Stimulated activated CD4-positive, alpha-beta T cell treated with anti-CD3 and anti-CD28 coated beads, Interleukin-4, amount 100 ng/mL, for 1 hour (primary cell): ENCODE data around the gene UNC5A.

Source experiments
- DNase-seq: peaks from one replicate; pipeline ENCODE4 v3.0.0-alpha.2; 2020

UNC5A gene

GRCh38 chr5:176802116-176802784 is 8.1 kb upstream of the UNC5A start:
- no peak for DNase-seq

DNA sequence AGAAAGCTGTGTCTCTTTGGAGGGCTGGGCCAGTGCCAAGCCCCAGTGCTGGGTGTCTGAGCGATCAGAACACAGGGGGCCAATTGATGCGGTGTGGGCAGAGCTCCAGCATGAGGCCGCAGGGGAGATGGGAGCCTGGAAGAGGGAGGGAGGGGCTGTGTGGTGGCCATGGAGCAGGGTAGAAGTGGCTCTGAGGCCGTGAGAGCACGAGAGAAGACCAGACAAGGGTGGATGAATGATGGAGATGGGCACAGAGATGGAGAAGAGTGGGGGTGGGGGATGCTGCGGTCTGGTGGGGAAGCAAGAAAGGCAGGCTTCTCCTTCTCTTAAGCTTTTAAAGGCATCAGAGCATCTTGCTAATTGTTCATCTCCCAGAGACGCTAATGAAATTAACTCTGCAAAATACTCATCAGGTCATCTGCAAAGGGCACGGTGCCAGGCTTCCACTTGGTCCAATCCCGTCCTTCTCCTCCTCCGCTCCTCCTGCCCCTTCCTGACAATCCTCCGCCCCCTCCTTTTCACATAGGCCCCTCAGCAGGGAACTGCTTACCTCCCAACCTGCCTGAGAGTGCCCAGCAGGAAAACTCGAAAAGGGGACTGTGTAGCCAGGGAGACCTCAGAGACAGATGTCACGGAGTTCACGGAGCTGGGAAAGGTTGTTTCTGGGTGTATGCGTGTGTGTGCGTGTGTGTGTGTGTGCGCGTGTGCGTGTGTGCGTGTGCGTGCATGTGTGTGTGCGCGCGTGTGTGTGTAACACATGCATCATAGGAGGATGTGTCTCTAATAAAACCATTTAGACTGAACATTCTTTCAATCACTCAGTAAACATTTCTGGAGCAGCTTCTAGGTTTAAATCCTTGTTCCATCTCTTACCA is 7.1 kb upstream of the UNC5A start:
- no peak for DNase-seq

DNA sequence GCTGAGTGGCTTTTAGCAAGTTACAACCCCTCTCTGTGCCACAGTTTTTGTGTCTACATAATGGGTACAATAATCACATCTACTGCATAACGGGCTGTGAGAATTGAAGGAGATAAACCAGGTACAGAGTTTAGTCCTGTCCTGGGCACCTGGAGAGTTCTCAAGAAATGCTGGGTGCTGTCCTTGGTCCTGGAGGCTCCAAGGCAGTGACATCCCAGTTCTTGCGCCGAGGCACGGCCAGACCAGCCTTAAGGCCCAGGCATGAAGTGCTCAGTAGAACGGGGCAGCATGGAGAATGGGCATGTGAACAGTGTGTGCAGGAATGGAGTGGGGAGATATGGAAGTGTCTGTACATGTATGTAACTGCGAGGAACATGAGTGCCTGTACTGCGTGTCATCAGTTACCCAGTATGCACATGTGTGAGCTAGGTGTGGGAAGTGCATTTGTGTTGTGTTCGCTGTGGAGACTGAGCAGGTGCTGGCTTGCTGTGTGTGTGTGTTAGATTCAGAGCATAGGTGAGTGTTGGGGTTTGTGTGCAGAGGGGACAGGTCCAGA is 6.3 kb upstream of the UNC5A start:
- DNase-seq = no peak

GRCh38 chr5:176806137-176806536 is 4.2 kb upstream of the UNC5A start:
- DNase-seq = no peak

DNA sequence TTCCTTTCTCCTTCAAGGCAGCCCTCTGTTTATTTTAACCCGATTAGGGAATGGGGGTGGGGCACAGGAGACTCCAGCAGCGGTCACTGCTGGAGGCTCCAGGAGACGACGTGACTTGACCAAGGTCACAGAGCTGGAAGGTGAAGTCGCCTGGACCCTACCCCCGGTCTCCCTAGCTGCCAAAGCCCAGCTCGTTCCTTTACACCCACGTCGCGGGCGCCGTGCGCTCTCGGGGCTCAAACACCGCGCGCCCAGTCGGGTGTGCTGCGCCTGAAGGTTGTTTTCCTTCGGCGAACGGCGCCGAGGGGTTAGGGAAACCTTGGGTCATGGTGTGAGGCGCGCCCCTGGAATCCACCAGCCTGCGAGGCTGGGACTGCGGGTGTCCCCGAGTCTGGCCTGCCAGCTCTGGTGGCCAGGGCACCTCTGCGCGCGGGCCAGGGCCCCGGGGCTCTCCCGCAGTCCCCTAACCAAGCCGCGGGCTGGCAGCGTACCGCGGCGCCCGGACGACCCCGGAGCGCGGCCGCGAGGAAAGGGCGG is 747 bp upstream of the UNC5A start:
- DNase-seq = no peak

- no peak for DNase-seq
Measured at GRCh38 chr5:176810687-176811501, 535 bp downstream of the UNC5A start.

- DNase-seq = no peak
Measured at GRCh38 chr5:176812269-176813259, 2.2 kb downstream of the UNC5A start.

GRCh38 chr5:176813587-176814312 is 3.4 kb downstream of the UNC5A start:
- no peak for DNase-seq

GRCh38 chr5:176814313-176814685 is 3.9 kb downstream of the UNC5A start:
- no peak for DNase-seq

DNA sequence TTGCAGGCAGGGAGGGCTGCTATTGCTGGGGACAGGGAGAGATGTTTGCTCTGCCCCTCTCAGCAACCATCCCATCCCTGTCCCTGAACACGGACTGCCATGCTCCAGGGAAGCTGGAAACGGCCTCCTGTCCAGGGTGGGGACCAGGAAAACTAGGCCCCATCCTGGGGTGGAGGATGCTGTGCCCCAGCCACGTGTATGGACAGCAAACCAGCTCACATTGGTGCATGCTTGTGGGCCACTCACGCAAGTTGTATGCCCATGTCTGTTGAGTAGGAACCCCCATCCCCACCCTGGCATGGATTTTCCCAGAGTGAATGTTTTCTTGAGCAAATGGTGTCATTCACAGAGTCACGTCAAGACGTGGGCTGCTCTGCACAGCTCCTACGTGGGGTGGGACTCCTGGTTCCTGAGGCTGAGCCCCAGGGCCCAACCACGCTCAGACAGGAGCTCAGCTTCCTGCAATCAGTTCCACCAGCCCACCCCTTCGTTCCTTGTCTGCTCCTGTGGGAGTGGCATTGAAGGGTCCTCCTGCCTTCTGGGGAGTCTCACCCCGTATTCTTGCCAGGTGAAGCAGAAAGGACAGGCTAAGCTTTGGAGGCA is 4.6 kb downstream of the UNC5A start:
- DNase-seq = no peak

GRCh38 chr5:176816043-176816745 is 5.8 kb downstream of the UNC5A start:
- DNase-seq = no peak

DNA sequence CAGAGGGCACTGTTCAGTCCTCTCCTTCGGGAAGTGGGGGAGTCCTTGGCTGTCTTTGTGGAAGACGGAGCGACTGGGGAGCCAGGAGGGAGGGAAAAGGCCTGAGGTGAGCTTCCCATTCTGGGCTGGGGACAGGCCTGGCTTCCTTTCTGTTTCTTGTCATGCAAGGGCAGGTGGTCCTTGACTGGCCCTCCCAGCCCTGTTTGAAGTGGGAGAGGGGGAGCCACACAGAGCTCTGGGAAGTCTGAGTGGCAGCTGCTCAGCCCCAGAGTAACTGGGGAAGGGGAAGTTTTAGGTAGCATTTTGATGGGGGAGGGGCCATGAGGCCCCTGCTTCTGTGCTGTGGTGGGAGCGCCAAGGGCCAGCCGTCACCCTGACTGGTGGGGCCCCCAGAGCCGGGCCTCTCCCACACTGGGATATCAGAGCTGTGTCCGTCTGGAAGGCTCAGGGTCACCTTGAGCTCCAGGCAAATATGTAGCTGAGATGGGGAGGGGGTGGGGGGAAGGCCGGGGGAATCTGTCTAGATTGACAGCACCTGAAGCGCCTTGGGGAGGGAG is 6.5 kb downstream of the UNC5A start:
- no peak for DNase-seq

DNA sequence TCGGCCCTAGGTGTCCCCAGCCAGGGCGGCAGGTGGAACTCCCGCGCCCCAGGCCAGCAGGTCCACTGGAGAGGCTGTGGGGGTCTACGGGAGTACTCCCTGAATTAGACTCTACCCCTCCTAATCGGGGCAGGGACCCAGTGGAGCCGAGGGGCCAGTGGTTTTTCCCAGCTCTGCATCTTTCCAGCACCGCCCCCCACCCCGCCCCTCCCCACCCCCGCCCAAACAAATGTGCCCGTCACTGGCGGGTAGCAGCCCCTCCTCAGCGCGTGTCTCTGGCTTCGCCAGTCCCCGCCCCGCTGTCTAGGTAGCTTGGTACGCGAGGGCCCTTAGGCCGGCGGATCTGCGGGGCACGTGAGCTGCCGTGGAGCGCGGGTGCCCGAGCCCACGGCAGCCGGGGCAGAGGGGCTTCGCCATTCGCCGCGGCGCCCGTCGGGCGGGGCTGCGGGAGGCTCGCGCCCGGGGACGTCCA is 7.0 kb downstream of the UNC5A start:
- peak; percentile 15 for DNase-seq

DNA sequence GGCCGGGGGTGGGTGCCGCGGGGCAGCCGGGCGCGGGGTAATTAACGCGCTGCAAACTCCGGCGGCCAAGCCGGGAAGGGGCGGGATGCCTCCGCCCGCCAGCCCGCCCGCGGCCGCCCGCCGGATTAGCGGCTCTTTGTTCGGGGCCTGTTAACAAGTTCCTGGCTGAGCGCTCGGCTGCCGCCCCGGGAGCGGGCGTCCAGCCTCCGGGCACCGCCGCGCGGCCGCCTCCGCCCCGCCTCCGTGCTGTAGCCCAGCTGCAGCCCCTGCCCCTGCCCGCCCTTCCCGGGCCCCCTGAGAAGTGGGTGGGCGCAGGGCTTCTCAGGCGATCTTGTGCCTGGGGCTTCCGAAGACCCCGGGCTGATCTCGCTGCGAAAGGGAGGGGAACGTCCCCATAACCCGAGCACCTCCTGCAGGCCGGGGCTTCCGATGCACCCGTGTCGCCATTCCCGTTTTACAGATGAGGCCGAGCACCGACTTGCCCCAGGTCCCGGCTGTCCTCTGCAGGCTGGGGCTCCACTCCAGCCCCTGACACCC is 7.5 kb downstream of the UNC5A start:
- DNase-seq = peak; percentile 22

GRCh38 chr5:176818391-176819098 is 8.2 kb downstream of the UNC5A start:
- no peak for DNase-seq

- DNase-seq = no peak
Measured at GRCh38 chr5:176819476-176819875, 9.1 kb downstream of the UNC5A start.

GRCh38 chr5:176820937-176821336 is 10.6 kb downstream of the UNC5A start:
- no peak for DNase-seq

GRCh38 chr5:176821441-176821840 is 11.1 kb downstream of the UNC5A start:
- no peak for DNase-seq
